ENCODE data around the gene FSD2.
"Not testable (repeated sequence)": the region's sequence is repeated elsewhere in the genome, so short reads cannot be mapped to it uniquely, and the experiment has no call there.

Gene FSD2

DNA sequence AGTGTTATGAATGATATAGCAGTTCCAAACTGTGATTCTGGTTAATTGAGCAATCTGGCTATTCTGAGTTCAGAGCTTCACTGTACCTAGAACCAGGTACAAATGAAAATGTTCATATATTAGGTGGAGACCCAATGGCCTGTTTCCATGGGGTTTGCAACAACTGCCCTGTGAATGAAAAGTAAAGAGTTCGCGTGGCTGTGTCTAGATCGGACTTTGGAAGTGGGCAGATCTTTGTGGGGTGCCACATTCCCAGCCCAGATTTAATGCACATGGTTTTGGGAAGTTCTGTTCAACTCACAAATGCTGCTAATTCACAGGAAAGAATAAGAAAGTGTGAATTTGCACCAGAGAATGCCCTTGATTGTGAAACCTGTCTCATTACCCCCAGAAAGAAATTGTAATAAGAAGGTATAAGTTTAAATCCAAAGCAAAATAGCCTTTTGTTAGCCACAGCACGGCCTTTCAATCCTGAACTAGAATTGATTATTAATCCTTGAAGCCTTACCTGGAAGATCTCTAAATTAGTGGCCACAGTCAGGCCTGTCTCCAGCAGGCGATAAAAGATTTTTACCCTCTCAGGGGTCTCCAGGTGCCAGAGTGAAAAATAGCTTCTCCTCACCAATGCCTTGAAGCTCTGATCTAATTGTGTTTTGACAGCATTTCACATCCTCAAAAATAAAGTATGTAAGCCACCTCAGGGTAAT is 26.2 kb upstream of the FSD2 start:
- no peak for DNase-seq (ENCODE audit: low read depth in 2 of 2, low spot score in 1 of 2)

GRCh38 chr15:82830427-82831173 is 24.7 kb upstream of the FSD2 start:
- DNase-seq (ENCODE audit: low read depth in 2 of 2, low spot score in 1 of 2), result no peak

- DNase-seq (ENCODE audit: low read depth in 2 of 2, low spot score in 1 of 2), result no peak
These were observed 23.4 kb upstream of the FSD2 start for GRCh38 chr15:82829234-82829633.

DNA sequence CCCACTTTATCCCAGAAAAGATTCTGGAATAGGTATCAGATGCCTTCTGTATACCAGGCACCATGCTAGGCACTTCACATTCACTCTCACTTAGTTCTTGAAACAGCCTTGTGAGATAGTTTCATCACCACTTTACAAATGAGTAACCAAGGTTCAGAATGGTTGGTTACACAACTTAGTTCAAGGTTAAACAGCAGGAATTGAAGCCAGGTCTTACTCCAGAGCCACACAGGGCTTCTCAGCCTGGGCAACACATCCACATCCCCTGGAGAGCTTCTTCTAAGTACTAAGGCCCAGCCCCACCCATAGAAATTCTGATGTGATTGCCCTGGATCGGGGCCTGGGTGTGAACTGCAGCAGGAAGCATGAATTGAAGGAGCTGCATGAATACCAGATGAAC is 22.2 kb upstream of the FSD2 start:
- no peak for DNase-seq (ENCODE audit: low read depth in 2 of 2, low spot score in 1 of 2)

- no peak for DNase-seq (ENCODE audit: low read depth in 2 of 2, low spot score in 1 of 2)
These were observed 17.2 kb upstream of the FSD2 start for GRCh38 chr15:82823049-82823448.

DNA sequence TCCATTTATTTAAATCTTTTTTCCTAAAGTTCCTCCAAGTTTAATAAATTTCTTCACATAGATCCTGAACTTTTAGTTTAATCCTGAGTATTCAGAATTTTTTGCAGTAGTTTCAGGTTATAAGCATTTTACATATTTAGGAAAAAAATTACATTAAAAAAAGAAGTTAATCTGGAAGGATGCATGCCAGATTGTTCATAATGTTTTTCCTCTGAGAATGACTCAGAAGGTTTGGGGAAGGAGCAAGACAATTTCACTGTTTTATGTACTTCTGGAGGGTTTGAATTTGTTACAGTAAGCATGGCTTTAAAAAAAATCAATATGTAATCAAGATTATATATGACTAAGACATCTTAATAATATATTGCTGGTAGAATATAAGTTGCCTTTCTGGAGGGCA is 16.0 kb upstream of the FSD2 start:
- DNase-seq (ENCODE audit: low read depth in 2 of 2, low spot score in 1 of 2), result not testable (repeated sequence)

- DNase-seq (ENCODE audit: low read depth in 2 of 2, low spot score in 1 of 2), result not testable (repeated sequence)
These were observed 15.5 kb upstream of the FSD2 start for GRCh38 chr15:82821396-82821795.

- no peak for DNase-seq (ENCODE audit: low read depth in 2 of 2, low spot score in 1 of 2)
These were observed 14.3 kb upstream of the FSD2 start for GRCh38 chr15:82820128-82820527.

DNA sequence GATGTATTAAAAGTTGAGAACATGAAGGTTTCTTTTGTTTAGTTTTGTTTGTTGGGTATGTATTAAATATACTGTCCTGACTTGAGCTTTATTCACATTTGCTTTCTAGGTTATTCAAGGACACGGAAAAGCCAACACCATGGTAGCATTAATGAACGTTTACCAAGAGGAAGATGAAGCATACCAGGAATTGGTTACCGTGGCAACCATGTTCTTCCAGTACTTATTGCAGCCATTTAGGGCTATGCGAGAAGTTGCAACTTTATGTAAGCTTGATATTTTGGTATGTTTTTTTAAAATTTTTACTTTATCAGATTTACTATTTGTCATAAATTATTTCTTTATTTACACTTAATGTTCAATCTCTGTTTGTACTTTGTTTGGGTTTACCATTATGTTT is 7.1 kb upstream of the FSD2 start:
- no peak for DNase-seq (ENCODE audit: low read depth in 2 of 2, low spot score in 1 of 2)

DNA sequence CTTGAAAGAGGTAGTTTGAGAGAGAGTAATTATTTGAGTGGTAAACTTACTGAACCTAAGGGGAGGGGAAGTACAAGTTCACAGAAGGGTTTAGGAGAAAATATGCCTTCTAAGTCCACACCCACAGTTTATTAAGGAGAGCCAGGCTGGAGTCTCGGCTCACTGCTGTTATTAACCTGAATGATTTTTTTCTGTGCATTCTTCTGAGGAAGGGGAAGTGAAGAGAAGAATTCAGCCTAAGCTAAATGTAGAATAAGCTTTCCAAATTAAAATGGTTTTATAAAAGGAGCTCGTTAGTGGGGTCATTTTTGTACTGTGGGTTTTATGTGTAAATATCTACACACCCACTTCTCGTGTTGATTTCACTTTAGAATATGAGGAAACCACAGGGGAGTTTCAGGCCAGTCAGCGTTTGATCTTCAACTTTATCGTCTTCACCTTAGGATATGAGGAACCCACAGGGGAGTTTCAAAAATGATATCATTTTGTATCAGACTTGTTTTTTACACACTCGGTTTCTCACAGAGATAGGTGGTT is 5.1 kb upstream of the FSD2 start:
- no peak for DNase-seq (ENCODE audit: low read depth in 2 of 2, low spot score in 1 of 2)

- DNase-seq (ENCODE audit: low read depth in 2 of 2, low spot score in 1 of 2), result no peak
These were observed 4.4 kb upstream of the FSD2 start for GRCh38 chr15:82810061-82810889.

DNA sequence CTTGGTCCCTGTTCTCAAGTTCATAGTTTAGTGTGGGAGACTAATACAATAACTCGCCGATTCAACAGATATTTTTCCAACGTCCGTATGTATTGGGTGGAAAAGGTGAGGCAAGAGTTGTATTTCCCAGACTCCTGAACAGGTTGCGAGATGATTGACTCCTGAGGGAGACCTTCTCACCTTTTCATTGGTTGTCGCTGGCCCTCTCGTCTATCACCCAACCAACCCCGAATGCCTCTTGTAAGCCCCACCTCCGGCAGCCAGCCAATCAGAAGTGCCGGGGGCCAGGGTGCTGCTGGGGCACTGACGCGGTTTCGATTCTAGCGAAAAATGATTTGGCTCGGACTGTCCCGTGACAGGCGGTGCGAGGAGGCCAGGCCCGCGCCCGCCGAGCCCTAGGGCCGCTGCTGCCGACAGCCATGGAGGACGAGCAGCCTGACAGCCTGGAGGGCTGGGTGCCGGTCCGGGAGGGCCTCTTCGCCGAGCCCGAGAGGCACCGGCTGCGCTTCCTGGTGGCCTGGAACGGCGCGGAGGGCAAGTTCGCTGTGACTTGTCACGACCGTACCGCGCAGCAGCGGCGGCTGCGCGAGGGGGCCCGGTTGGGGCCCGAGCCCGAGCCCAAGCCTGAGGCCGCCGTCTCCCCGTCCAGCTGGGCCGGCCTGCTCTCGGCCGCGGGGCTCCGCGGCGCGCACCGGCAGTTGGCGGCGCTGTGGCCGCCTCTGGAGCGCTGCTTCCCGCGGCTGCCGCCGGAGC is 3.6 kb upstream of the FSD2 start, which contains the start of gene WHAMM:
TSS of gene WHAMM (plus strand) at position 321 of the 753 bp plus-strand sequence. CDS start at position 420, 99 bp downstream.
- peak; percentile 88 for DNase-seq (ENCODE audit: low read depth in 2 of 2, low spot score in 1 of 2)

- no peak for DNase-seq (ENCODE audit: low read depth in 2 of 2, low spot score in 1 of 2)
These were observed 2.8 kb upstream of the FSD2 start for GRCh38 chr15:82808634-82809041.

DNA sequence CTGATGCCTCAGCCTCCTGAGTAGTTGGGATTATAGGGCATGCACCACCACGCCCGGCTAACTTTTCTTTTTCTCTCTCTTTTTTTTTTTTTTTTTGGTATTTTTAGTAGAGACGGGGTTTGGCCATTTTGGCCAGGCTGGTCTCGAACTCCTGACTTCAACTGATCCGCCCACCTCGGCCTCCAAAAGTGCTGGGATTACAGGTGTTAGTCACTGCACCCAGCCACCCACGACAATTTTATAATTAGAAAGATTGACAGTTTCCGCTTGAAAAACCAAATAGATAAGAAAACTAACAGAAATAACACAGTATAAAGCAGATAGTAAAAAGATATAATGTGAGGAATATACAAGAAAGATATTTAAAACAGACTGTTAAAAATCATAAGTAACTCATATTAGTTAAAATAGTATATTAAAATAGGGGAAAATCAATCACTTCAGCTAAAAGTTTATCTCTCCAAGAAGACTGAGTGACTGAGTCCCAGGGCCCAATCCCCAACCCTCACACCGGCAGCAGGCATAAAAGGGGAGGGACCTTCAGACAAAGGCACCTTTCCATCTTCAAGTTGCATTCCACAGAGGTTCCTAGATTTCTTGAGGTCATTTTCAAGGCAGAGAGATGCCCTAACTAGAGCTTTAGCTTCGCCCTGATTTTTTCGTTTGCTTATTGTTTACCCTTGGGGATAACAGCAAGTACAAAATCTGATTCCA is 2.2 kb upstream of the FSD2 start:
- no peak for DNase-seq (ENCODE audit: low read depth in 2 of 2, low spot score in 1 of 2)

DNA sequence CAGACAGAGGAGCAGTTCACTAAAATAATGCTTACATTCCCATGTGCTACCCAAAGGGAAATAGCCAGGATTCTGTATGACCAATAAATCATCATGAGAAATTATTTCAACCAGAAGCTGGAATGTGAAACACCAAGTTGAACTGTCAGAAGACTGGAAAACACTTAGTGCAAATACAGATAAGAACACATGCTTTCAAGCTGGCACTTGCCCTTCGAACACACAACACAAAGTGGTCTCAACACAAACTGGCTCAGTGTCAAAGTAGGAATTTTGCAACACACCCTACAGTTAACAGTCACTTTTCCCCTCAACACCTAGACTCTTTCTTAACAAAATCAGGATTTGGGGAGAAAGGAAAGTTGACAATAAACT is 1.3 kb downstream of the FSD2 start:
- no peak for DNase-seq (ENCODE audit: low read depth in 2 of 2, low spot score in 1 of 2)

DNA sequence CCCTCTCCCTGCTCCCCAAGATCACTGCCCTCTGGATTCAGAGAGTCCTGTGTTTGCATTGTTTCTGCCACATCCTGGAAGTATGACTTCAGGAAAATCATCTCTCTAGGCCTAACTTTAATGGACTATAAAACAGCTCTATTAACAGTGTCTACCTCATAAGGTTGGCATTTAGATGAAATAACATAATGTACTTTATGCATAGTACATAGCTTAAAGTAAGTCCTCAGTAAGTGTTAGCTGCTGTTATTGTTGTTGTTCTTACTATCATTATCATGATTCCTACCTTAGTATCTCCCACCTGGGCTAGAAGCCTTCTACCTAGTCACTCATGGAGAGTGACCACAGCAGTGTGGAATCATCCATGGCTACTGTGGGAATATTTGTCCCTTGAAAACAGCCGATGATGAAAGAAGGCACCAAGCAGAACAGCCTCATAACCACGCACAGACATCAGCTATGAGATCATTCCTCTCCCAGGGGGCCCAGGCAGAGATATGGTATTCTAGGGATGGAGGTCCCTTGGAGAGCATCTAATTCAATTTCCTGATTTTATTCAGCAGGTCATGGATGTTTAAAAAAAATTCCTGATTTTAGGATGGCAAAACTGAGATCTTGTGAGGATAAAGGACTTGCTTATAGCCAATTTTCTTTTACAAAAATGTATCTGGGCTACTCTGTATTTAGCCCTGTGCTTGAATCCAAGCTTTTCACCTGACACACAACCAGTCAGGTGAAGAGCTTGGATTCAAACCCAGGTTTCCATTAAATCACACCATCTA is 1.9 kb downstream of the FSD2 start:
- DNase-seq (ENCODE audit: low read depth in 2 of 2, low spot score in 1 of 2), result no peak

DNA sequence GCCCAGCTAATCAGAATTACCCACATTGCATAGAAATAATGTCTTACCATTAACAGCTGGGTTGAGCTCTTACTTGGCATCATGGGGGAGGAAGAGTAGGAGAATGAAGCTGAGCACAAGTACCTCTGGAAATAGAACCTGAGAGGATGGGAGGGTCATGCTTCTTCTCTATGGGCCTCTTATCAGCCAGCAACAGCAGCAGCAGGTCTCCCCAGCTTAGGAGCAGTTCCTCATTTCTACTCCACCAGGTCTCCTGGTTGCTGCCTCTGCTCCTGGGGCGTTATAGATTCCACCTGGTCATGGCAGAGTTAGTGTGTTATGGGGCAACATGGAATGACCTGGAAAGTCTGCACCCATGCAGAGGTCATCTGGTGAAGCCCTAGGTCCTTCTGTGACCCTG is 3.4 kb downstream of the FSD2 start:
- no peak for DNase-seq (ENCODE audit: low read depth in 2 of 2, low spot score in 1 of 2)

DNA sequence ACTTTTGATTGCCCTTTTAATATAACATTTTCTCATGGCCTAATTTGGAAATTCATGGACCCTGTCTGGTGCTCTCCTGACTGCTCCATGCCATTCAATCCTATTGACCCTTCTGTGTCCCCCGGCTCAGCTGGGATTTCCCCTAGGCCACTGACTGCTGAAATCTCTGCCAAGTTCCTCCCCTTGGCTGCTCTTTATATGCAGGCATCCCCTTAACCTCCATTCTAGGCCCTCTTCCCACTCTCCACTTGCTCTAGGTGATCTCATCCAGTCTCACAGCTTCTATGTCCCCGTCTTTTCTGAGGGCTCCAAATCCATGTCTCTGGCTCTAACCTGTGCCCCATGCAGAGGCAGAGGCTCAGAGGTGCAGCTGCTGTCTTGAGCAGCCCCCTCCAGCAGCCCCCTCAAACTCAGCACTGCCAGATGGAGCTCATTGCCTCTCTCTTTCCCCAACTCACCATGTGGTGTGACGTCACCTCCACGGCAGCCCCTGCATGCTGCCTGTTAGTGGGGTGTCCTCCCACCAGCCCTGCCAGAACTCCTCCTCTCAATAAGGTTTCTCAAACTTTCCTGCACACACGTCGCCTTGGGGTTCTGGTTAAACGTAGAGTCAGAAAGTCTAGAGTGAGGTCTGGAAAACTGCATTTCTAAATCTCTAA is 6.6 kb downstream of the FSD2 start:
- no peak for DNase-seq (ENCODE audit: low read depth in 2 of 2, low spot score in 1 of 2)
